Sigmoid colon (tissue), 4 donors: Measurements from ENCODE around the gene FAM168B.
"Not testable (repeated sequence)": the region's sequence is repeated elsewhere in the genome, so short reads cannot be mapped to it uniquely, and the experiment has no call there.

Source experiments
- CTCF ChIP-seq, 4 experiments: fragments of 450-650 bp in 3 of 4; fragments of 200-600 bp in 1 of 4; IDR thresholded peaks; one replicate each; pipeline ENCODE4 v1.5.1; 2016 to 2019; ENCODE audit warnings: antibody characterized with exemption in 4 of 4, mild to moderate bottlenecking in 3 of 4, moderate library complexity in 2 of 4
- EP300 ChIP-seq, 4 donors: sonication (generic); formaldehyde crosslinking; IDR thresholded peaks; one replicate each; pipeline ENCODE4 v1.6.1; 2017; ENCODE audit warnings: antibody characterized with exemption in 4 of 4
- POLR2AphosphoS5 ChIP-seq, 4 donors: sonication (generic); formaldehyde crosslinking; IDR thresholded peaks; one replicate each; pipeline ENCODE4 v1.6.1; 2017; ENCODE audit warnings: antibody characterized with exemption in 4 of 4

GRCh38 chr2:131075578-131075977 lies 17.7 kb downstream of the FAM168B start:
- TF ChIP-seq CTCF, POLR2AphosphoS5, EP300 (IDR thresholded peaks at IDR 0.05): not testable (repeated sequence)
